Astrocyte of the cerebellum (primary cell): ENCODE results near the gene PANK1.
A peak's percentile ranks its signal among the peaks of the same experiment; 100 is the strongest.

ENCODE experiments used
- DNase-seq: peaks from one replicate; pipeline ENCODE4 v3.0.0-alpha.2; 2011; ENCODE audit warnings: low read depth
- H3K4me3 ChIP-seq: 2 replicates; pipeline ENCODE4 v1.5.1; 2011; ENCODE audit warnings: mild to moderate bottlenecking, low read depth, low read length, moderate library complexity
- CTCF ChIP-seq: IDR thresholded peaks from 2 replicates; pipeline ENCODE4 v1.5.1; 2012; ENCODE audit warnings: low read length, low read depth, moderate library complexity, mild to moderate bottlenecking; ENCODE audit errors: missing control alignments
- in situ Hi-C: cut with HindIII; loops from 2 replicates; pipeline ENCODE4 v1.10.0; 2017; ENCODE audit warnings: low sequenced_read_pairs

Gene PANK1

DNA sequence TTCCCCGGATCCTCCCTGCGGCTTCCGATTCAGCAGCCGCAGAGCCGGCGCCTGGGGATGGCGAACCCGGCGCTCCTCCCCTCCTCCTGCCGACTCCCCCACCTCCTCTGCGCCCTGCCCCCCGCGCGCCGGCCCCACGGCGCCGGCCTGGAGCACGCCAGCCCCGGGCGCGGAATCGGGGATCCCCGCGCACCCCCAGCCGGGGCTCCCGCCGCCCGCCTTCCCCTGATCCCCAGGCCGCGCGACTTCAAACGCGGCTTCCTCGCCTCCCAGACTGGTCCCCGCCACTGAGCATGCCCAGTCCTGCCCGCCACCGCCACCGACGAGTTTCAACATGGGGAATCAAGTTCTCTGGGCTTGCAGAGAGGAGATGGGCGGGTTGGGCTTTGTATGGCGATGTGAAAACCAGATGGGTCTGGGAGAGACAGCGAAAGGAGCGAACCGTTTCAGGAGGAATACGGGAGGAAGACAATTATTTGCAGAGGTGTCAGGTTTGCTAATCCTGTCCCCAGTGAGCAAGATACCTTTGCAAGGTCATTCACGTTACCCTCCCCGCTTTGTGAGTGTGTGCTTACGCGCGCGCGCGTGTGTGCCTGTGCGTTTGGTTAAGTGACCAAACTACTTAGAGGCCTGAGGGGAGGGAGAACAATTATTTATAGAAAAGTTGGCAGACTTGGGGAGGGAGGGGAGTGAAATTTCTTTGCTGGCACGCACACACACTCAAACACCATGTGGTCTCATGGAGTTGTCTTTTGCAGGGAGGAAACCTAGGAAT is at the start of gene PANK1:
Gene PANK1 (minus strand): TSS at position 276 of the 775 bp plus-strand sequence. CDS start 351 bp downstream, outside the sequence.
- DNase-seq: peak; percentile 58
- H3K4me3 ChIP-seq: peak within 1 kb of the TSS; percentile 77
- no peak for TF ChIP-seq CTCF
- in situ Hi-C loops: loop anchor here (5.0 kb wide), 1 partner anchor 32 kb away; no protein-coding TSS in a partner anchor

DNA sequence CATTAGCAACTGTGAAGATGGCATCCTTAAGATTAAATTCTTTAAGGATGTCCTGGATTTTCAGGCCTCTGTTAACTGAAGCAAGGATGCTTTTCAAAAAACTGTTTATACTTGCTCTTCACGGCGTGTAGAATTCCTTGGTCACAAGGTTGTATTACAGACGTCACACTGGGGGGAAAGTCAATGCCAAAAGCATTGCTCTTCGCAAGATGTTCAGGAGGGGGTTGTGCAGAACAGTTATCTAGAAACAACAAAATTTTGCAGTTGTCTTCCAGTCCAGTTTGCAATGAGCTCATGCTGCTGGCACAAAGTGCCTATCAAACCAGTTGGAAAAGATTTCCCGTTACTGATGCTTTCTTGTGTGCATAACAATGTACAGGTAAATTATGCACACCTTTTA is 48.1 kb upstream of the PANK1 start:
- no peak for DNase-seq
- no peak overlapping the region for H3K4me3 ChIP-seq
- no peak for TF ChIP-seq CTCF
- in situ Hi-C loops: no loop called here

- H3K4me3 ChIP-seq: no peak overlapping the region
- no peak for TF ChIP-seq CTCF
- in situ Hi-C loops: no loop called here
- DNase-seq: no peak
Observed at GRCh38 chr10:89692416-89692815, 47.4 kb upstream of the PANK1 start.

DNA sequence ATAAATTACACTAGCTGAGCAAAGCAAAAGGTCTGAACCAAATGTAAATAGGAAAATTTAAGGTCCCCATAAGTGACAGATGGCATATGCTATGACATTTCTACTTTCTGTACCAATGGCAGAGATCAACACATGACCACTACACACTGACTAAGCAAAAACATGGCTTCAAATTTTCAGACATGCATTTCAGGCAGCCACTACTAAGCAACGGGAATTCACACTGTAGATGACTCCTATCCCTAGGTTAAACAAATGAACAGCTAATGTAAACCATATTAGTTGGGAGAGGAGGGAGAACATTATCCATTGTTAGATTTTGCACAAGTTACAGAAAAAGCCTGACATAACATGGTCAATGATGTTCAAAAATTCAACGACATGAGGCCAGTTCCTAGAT is 45.0 kb upstream of the PANK1 start:
- no peak for DNase-seq
- in situ Hi-C loops: no loop called here
- no peak overlapping the region for H3K4me3 ChIP-seq
- no peak for TF ChIP-seq CTCF

DNA sequence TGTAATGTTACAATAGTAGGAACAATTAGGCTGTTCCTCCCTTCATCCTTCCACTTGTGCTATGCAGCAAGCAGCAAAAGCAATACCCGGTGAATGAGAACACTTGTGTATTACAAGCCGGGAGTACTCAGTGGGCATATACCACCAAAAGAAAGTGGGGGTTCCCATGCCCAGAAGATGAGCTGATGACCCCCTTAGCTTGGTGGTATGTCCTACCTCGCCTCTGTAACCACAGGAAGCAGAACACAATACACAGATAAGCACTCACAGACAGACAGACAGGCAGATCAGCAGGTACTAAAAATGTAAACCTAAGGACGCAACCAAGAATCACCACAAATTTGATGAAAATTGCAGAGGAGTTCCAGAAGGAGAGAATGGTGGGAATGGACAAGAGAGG is 40.9 kb upstream of the PANK1 start:
- no peak for TF ChIP-seq CTCF
- no peak overlapping the region for H3K4me3 ChIP-seq

GRCh38 chr10:89684604-89685003 is 39.6 kb upstream of the PANK1 start:
- H3K4me3 ChIP-seq: no peak overlapping the region
- TF ChIP-seq CTCF: no peak
- DNase-seq: no peak
- in situ Hi-C loops: no loop called here

More for the DNA sequence above, 40.9 kb upstream of the PANK1 start:
- DNase-seq: no peak
- in situ Hi-C loops: no loop called here
